ENCODE data around the gene PPIL4.
"Not testable (repeated sequence)": the region's sequence is repeated elsewhere in the genome, so short reads cannot be mapped to it uniquely, and the experiment has no call there.

Gene PPIL4

DNA sequence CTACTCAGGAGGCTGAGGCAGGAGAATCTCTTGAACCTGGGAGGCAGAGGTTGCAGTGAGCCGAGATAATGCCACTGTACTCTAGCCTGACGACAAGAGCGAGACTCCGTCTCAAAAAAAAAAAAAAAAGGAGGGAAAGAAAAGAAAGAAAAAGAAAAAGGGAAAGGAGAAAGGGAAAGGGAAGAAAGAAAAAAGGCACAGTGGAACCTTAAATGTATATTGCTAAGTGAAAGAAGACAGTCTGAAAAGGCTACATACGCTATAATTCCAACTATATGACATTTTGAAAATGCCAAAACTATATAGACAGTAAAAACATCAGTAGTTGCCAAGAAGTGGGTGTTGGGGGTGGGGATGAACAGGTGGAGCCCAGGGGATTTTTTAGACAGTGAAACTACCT, 16.2 kb downstream of the PPIL4 start:
- DNase-seq (ENCODE audit: low read depth): no peak

DNA sequence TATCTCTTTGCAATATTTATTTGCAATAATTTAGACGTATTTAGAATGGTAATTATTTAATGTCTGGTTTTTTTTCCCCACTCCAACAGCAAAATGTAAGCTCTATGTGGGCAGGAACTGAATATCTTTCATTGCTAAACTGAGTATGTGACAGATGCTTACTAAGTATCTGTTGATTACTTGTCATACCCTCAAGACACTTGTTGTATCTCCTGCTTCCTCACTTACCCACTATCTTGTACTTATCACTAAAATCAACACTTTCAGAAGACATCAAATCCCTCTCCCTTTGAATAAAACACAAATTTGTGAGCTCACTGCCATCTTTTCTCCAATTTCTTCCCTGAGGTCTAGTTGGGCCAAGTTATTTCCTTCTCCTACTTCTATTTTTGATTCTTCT, 30.3 kb downstream of the PPIL4 start:
- no peak for DNase-seq (ENCODE audit: low read depth)

DNA sequence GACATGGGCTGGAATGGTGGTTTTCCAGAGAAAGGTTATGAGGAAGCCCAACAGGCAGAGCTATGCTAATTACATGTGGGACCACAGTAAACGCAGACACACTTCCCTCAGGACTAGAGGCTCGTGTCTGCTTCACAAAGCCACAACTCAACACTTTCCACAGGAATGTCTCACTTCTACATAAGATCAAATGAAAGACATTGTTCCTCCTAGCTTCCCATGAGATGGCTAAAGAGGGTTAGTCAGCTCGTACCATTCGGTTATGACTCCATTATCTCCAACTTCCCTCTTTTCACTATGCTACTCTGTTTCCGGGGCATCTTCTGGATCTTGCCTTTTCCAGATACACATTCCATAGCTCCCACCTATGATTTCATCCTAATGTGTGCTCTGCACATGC, 31.9 kb downstream of the PPIL4 start:
- DNase-seq (ENCODE audit: low read depth): no peak

DNA sequence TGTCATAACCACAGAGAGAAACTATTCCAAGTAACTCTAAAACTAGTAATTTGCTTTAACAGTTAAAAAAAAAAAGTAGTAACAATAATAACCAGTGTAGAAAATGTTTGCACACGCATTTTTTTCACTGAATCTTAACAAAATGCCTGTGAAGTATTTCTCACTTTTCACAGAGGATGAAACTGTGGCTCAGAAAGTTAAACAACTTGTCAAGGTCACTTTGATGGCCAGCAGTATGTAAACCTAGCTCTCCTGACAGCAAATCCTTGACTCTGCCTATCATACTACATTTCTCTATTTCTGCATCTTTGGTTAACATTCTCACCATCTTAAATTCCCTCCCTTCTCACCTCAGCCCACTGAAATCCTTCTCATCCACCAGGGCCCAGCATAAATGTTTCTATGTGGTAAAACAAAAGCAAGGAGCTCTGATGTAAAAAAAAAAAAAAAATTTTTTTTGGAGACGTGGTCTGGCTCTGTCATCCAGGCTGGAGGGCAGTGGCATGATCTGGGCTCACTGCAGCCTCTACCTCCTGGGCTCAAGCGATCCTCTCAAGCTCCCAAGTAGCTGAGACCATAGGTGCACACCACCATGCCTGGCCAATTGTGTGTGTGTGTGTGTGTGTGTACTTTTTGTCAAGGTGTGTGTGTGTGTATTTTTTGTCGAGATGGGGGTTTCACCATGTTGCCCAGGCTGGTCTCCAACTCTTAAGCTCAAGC, 34.9 kb downstream of the PPIL4 start:
- no peak for DNase-seq (ENCODE audit: low read depth)

DNA sequence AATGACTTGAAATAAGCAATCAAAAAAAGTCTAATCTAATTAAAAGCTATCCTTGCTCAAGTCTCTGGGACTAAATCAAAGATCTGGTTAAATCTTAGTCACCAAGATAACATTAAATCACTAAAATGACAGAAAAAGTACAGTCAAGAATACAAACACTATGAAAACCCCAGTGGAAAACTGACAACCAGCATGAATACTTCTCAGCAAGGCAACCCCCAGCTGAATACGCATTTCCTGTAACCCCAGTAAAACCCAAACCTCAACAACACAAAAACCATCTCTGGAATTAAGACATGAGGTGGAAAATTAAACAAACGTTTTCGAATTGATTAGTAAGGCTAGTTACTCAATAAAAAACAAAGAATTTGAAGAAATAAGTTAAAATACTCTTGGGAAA, 37.4 kb downstream of the PPIL4 start:
- DNase-seq (ENCODE audit: low read depth): no peak

DNA sequence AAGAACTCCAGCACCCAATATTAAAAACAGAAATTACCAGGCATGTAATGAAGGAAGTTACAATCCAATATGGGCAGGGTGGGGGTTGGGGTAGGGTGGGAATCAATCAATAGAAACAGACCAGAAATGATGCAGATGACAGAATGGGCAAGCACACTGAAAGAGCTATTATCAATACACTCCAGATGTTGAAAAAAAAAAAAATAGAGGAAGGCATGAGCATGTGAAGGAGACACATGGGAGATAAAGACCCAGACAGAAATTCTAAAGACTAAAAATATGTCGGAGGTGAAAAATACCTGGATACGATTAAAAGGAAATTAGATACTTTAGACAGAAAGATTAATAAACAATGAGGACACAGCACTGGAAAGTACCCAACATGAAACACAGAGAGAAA, 42.0 kb downstream of the PPIL4 start:
- no peak for DNase-seq (ENCODE audit: low read depth)

DNA sequence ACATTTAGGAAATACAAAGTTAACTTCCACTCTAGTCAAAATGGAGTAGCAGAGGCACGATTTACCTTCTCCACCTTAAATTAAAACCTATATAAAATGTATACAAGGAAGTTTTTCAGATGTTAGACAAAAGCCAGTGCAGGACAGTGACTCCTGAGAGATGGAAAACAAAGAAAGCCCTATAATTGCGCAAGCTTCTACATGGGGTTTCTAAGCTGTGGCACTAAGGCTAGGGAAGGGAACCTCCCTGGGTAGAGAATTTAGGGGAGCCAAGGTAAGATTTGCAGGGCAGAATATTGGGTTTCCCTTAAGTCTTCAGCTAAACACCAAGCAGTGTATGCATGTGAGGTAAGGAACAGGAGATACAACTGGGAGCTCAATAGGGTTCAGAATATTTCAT, 42.6 kb downstream of the PPIL4 start:
- no peak for DNase-seq (ENCODE audit: low read depth)

DNA sequence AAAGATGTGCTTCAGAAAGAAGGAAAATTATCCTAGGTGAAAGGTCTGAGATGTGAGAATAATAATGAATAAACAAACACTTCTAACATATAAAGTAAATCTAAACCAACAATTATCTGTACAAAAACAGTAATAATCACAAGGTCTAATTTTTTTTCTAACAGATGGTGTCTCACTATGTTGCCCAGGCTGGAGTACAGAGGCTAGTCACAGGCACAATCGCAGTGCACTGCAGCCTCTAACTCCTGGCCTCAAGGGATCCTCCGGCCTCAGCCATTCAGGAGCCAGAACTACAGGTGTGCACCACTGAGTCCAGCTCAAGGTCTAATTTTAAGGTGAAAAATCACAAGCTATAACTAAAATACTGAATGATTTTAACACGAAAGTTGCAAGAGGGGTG, 44.1 kb downstream of the PPIL4 start:
- DNase-seq (ENCODE audit: low read depth): no peak

DNA sequence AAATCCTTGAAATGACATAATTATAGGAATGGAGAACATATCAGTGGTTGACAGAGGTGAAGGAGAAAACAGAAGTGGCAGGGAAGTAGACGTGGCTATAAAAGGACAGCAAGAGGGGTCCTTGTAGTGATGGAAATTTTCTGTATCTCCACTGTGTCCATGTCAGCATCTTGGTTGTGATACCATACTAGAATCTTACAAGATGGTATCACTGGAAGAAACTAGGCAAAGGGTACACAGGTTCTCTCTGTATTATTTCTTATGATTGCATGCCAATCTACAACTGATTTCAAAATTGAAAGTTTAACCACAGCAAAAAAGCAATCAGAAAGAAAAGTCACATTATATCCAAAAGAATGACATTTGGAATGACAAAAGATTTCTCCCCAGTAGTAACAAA, 44.6 kb downstream of the PPIL4 start:
- DNase-seq (ENCODE audit: low read depth): no peak

DNA sequence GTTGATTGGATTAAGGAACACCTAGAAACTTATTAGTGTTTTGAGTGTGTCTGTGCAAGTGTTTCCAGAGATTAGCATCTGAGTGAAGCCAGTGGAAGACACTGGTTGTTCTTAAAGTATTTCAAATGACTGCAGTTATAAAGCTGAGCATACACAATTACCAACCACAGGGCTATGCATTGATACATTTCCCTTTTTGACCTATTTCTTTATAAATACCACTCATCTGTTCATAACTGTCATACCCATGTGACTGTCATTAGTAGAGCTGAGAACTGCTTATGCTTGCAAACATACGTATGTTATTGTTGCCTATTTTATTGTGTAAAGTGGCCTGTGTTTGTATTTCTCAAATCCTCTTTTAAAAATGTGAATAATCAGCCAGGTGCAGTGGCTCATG, 45.7 kb downstream of the PPIL4 start:
- DNase-seq (ENCODE audit: low read depth): no peak

DNA sequence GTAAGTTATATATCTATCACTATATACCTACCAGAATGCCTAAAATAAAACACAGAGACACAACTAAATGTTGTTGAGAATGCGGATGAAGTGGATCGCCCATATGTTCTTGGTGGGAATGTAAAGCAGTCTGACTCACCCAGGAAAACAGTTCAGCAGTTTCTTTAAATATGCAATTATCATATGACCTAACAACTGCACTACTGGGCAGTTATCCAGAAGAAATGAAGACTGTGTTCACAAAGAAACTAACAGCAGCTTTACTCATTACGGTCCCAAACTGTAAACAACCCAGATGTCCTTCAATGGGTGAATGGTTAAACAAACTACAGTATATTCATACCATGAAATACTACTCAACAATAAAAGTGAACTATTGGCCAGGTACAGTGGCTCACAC, 46.8 kb downstream of the PPIL4 start:
- no peak for DNase-seq (ENCODE audit: low read depth)

DNA sequence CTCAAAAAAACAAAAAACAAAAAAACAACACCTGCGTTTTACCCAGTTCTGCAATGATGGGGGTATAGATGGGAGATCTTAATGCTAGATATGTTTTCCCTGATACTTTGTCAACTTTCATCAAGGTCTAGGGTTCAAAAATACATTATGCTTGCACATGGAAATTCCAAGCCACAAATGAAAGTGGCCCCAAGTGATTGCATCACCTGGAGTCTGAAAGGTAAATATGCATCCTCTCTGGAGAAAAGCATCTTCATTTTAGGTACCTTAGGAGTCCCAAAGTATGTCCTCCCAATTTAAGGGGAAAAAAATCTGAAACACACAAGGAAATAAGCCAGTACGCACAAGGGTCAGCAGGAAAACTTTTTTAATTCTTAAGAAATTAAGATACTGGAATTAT, 48.5 kb downstream of the PPIL4 start:
- DNase-seq (ENCODE audit: low read depth): no peak

DNA sequence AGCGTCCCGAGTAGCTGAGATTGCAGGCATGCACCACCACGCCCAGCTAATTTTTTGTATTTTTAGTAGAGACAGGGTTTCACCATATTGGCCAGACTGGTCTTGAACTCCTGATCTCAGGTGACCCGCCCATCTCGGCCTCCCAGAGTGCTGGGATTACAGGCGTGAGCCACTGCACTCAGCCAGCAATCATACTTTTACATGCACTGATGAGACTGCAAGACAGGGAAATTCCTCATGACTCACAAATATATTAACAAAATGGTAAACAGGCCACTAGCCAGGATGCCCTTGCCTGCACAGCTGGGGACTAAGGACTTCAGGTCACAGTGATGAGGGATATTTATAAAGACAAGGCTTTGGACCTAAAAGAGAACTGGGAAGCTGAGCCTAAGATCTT, 49.2 kb downstream of the PPIL4 start:
- DNase-seq (ENCODE audit: low read depth): not testable (repeated sequence)

DNA sequence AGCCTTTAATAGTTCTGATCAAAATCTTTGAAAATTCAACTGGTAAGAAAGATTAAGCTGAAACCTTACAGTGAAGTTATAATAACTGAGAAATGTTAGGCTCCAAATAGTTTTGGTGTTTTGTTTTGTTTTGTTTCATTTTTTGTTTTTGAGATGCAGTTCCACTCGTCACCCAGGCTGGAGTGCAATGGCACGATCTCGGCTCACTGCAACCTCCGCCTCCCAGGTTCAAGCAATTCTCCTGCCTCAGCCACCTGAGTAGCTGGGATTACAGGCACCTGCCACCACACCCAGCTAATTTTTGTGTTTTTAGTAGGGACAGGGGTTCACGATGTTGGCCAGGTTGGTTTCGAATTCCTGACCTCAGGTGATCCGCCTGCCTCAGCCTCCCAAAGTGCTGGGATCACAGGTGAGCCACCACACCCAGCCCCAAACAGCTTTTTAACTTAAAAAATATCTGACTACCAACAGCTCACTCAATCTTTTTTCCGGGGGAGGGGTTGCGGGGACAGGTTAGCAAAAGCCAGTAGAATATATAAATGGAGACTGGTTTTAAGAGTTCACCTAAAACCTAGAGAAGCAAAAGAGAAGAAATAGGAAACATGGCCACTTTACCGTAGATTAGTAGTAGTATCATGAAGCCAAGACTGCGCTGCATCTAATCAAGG, 50.4 kb downstream of the PPIL4 start:
- DNase-seq (ENCODE audit: low read depth): not testable (repeated sequence)

DNA sequence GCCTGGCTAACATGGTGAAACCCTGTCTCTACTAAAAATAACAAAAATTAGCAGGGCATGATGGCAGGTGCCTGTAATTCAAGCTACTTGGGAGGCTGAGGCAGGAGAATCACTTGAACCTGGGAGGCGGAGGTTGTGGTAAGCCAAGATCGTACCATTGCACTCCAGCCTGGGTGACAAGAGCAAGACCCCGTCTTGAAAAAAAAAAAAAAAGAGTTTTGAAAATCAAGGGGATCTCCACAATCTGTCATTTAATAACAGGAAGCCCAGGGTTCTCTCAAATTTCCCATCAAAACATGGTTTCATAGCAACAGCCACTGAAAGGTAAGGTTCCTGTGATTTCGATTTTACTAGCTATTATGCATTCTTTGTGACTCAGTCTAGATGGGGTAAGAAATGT, 51.0 kb downstream of the PPIL4 start:
- peak; percentile 33 for DNase-seq (ENCODE audit: low read depth)

DNA sequence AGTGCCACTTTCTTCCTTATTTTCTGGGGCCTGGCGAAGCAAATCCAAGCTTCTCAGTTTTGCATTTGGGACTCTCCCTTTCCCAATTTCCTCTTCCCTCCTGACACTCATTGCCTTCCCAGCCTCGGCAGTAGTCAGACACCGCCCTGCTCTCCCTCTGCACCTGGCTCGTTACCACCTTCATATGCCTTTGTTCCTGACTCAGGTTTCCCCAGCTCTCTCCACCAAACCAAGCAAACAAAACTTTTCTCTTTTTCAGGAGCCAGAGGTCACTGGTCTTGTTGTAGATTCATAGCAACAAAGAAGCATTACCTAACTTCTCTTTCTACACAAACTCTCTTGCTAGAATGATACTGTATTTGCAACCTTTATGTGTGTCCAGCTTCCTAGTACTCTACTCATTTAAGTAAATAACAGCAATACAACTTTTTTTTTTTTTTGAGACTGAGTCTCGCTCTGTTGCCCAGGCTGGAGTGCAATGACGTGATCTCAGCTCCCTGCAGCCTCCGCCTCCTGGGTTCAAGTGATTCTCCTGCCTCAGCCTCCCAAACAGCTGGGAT, 52.0 kb downstream of the PPIL4 start:
- no peak for DNase-seq (ENCODE audit: low read depth)

DNA sequence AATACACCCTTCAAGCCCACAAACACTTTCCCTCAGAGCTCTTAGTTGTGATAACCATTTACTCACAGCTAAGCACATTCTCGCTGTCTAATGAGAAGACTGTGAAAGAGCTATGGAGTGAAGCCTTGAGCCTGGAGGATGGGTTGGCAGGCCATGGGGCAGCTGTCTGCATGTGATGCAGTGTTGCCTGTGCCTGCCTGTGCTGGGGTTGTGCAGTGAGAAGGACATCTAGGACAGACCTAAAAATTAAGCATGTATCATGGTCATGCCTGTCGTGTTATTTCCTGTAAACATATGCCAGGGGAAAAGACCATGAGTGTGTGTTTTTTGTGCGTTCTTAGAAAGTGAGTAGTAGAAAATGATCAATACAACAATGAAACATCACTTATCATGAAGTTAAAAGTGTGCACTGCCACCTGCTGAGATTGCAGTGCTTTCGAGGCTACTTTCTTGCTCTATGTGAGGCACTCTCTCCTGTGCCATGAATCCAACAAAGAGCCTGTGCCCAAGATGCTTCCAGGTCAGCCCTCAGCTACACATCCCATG, 53.0 kb downstream of the PPIL4 start:
- DNase-seq (ENCODE audit: low read depth): no peak

DNA sequence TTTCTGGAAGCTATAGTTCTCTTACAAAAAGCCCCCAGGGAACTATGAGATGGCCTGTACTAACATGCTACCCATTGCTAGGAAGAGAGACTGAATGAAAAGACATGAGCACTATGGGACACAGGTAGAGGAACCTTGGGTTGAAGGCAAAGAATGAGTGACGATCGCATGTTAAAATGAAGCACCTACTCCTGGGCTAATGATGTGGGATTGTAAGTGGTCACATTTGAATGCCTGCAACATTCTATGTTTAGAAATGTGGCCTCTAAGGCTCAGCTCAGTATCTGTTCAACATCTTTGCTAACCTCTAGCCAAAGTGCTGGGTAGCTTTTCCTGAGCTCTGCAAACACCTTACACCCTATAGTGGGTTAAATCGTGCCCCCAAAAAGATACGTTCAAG, 55.9 kb downstream of the PPIL4 start:
- DNase-seq (ENCODE audit: low read depth): no peak

DNA sequence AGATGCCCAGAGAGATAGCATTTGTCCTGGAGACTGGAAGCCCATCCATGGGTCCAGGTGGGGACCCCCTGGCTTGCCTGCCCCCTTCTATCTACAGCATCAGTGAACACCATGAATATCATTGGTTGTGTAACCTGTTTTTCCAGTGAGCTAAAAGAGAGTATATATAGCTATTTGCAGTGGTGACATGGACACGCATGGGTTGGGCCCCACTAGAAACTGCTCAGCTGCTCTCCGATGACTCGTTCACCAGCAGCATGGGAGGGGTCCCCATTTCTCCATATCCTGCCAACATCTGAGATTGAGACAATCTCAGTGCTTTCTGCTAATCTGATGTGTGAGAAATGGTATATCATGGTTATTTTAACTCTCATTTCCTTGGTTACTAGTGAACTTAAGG, 57.0 kb downstream of the PPIL4 start:
- no peak for DNase-seq (ENCODE audit: low read depth)

DNA sequence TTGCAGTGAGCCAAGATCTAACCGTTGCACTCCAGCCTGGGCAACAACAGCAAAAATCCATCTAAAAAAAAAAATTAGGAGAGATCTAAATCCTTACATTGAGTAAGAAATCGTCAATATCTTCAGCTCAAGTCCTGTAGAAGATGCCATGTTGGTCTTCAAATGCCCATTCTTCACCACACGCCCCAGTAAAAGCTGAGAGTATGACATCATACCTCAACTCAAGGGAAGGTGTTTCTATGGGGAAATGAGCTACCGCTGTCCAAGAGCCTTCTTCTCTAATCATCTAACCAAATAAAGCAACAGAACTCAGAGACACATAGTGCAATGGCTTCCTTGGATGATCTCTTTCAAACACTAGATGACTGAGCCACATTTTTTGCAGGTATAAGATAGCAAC, 58.5 kb downstream of the PPIL4 start:
- no peak for DNase-seq (ENCODE audit: low read depth)

DNA sequence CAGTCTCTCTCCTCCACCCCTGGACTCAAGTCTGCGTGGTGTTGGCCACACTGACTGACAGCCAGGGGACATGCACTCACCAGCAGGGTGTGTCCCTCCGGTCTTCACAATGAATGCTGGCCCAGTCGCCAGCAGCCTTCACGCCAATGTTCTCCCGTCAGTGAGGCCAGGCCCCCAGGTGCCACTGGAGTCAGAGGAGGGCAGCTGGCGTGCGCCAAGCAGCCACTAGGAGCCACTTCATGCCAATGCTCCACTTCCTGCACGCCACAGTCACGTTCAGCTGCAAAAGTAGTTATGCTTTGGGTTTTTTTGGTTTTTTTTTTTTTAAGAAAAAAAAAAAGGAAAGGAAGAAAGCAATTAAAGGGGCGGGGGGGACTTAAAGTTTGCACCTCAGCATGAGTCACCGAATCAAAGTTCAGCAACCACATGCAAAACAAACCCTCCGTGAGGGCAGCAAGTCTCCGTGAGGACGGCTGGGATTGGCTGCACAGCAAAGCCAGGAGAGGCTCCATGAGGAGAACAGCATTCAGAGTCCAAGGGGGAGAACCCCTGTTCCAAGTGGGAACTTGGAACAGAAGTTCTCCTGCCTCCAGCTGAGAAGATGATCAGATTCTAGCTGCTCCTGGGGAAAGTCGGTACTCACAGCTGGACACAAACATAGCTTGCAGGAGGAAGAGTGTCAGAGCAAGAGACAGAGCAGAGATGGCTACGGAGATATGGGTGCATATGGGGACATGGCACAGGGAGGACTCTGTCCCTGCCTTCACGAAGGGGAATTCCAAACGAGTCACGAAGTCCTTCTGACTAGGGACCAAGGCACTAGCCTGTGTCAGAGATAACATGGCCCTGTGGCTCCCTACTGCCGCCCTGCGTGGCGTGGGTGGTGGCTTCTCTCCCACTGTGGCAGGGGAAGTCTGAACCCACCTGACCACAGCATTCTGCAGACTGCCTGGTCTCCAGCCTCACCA, 60.8 kb downstream of the PPIL4 start, which contains the start of gene ZC3H12D:
Gene ZC3H12D, minus strand, starts transcription at position 282 of the 968 bp plus-strand sequence. CDS start 10,471 bp downstream, outside the sequence.
- DNase-seq (ENCODE audit: low read depth): peak; percentile 75
